Activated T-helper 17 cell treated with anti-CD3 and anti-CD28 coated beads, Interleukin-2, amount 50 U/mL, for 72 hours (primary cell): ENCODE results near the gene ARMC10. TPM values are rescaled to one million over a fixed set of nuclear protein-coding genes. Genes with fewer than 3 reads are reported as not detected.

Experiments
- total RNA-seq, 2 donors: library from RNA; stranded (reverse); gene quantifications; one replicate each; pipeline ENCODE4 v1.2.3, GENCODE V29; 2022

ARMC10 gene
- total RNA-seq, 2 donors from 2014 or later, result 32.2 to 41.1 TPM

Other genes with a start within 250 kb of the ARMC10 start
- gene LRRC17, start 162.1 kb upstream of the ARMC10 start, total RNA-seq, result not detected
- gene FBXL13, start 344 bp upstream of the ARMC10 start, total RNA-seq, result 1 to 10 TPM in 1 of 2 donors, under 1 TPM in 1; 0.45 to 1.1 TPM
- gene NAPEPLD, start 74.0 kb downstream of the ARMC10 start, total RNA-seq, result 10 to 100 TPM in 1 of 2 donors, 1 to 10 TPM in 1; 9.4 to 11.0 TPM
- 10 to 100 TPM; 76.6 to 82.0 TPM for gene PMPCB, start 222.3 kb downstream of the ARMC10 start, total RNA-seq